GM18870 (cell line): ENCODE results near the gene SHB.

Experiments used
- ATAC-seq: cut with Tn5 transposase; IDR thresholded peaks from one replicate; pipeline ENCODE4 v1.9.1; 2021; ENCODE audit warnings: moderate library complexity; ENCODE audit not compliant: unreplicated experiment

The SHB gene

GRCh38 chr9:38044706-38045105, 24.3 kb downstream of the SHB start:
- ATAC-seq, result no peak

- no peak for ATAC-seq
Observed at GRCh38 chr9:38043931-38044623, 24.9 kb downstream of the SHB start.

DNA sequence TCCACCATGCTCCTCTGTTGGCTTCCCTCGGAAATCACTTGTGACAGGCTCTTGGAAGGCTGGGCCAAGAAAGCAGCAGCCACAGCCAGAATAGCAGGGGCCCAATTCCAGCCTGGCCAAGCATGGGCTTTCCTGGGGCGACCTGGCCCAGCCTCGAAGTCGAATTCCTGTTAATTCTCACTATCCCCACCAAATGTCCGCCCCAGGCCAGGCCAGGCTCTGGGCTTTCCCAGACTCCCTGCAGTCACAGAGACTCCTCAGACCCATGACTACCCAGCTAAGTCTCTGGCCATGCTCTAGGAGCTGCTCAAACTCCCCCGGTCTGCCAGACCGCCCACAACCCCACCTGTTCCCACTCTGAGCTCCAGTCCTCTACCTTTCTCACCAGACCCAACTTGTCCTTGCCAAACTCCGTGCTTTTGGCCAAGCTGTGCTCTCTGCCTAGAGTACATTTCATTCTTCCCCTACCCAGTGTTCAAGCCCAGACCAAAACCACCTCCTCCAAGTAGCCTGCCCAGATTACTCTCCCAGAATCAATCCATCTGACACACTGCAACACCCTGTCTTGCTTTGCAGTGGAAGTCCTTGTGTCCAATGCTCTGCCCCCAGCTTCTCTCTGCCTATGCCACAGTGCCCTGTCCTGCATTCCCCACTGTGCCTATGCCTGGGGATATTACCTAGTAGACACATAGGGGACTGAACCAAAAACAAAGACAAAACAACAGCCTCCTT, 26.2 kb downstream of the SHB start:
- no peak for ATAC-seq

DNA sequence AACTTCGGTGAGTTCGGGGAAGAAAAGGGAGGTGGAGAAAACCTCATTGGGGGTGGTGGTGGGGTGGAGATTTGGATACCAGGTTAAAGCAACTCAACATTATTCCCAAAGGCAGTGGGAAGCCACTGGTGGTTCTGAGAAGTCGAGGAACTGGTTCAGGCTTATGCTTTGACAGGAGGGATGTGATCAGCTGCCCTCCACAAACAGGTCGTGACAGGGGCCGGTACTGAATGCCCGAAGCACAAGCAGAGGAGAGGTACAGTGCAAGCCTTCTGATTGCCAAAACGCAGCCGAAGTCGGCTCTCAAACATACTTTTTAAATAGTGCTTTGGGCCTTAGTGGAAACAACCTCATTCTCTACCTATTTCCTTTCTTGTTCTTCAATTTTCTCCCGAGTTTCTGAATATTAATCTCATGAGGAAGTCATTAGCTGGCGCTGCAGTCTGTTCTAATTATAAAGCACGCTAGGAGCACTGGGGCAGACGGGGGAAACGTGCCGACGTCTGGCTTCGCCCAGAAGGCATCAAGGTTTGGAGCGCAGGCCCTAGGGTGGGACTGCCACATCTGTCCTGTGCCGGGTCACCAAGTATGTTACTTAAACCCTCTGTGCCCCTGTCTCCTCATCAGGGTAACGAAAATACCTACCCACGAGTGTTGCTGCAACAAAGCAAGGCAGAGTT, 27.3 kb downstream of the SHB start:
- ATAC-seq, result no peak

GRCh38 chr9:38039907-38040682, 28.9 kb downstream of the SHB start:
- no peak for ATAC-seq

DNA sequence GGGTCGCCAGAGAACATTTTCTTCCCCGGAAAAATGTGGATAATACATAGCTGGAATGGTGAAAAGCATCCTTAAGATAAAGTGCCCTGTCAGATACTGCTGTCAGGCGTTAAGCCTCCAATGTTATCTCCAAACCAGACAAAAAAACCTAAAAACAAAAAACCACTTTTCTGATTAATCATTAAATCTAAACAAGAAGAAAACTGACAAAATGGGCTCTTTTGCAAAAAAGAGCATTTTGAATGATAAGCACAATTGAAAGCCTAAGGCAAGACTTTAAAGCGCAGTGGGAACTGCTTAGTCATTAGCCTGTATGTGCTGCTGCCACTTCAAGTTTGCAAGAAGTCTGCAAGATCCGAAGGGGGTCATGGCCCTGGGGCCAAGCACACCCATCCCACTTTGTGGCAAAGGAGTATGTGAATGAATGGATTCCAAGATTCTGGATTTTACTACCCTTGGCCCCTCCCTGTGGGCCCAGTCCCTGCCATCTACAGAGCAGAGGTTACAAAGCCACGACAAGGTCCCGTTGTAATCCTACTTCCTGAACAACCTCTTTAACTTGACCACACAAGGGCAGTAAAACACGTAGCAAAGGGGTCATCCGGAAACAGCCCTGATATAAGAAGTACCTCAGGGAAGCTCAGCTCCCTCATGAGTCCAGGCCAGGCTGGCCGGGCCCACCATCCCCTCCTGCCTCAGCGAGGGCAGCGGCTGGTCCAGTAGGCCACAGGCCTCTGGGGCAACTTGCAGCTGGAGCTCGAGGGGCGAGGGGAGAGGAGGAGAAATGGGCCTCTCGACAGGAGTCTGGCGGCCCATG, 29.7 kb downstream of the SHB start:
- ATAC-seq, result no peak

GRCh38 chr9:38038307-38039089, 30.5 kb downstream of the SHB start:
- no peak for ATAC-seq

DNA sequence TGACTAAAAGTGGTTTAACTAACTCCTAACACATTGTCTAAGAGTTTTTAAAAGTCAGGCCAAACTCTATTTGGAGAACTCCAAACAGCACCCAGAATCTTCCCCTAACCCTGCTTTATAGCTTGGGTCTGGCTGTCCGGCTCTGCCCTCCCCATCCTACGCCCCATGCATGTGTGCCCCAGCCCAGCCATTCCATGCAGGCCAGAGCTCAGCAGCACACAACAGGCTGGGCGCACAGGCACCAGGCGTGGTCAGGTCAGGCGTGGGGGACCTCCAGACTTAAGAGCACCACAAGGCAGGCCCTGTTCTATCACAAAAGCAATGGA, 31.1 kb downstream of the SHB start:
- ATAC-seq, result no peak

DNA sequence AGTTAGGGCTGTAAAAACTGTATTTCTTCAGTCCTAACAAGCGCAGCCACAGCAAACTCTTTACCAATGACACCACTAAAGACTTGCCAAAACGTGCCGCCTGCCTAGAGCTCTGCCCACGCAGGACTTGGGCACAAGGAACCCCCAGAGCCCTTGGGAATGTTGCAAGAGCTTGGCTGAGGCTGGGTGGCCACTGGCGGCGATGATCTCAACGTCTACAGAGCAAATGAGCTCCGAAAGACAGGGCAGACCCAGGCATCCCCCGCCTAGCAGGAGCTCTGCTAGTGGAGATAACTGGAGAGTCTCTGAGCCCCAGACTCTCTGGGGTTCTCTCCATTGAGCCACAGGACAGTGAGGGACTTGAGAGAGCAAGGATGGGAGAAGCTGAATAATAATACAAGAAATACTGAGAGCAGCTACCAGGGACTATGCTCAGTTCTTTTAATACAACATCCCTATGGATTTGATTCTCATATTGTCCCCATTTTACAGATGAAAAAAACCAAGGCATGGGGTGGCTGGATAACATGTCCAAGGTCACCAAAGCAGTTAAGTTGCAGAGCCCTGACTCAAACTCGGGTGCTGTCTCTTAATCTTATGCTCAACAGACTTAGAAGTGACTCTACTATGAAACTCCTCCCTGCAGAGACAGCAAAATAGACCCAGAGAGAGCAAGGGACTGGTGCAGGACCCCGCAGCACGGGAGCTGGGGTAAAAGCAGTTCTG, 32.5 kb downstream of the SHB start:
- no peak for ATAC-seq

DNA sequence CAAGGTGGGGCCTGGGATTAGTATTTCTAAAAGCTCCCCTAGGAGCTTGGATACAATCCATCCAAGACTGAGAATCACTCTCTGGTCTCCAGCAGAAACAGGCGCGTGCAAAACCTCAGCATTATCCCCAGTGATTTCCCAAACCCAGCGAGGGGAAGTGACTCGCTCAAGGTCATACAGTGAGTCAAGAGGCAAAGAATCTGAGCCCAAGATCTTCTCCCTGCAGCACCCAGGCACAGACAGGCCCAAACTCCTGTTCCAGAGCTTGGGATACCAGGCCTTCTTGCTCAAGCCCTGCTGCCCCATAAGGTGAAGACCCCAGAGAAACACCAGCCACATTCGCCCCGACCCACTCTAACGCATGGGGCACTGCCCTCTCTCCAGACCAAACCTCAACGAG, 33.2 kb downstream of the SHB start:
- no peak for ATAC-seq

DNA sequence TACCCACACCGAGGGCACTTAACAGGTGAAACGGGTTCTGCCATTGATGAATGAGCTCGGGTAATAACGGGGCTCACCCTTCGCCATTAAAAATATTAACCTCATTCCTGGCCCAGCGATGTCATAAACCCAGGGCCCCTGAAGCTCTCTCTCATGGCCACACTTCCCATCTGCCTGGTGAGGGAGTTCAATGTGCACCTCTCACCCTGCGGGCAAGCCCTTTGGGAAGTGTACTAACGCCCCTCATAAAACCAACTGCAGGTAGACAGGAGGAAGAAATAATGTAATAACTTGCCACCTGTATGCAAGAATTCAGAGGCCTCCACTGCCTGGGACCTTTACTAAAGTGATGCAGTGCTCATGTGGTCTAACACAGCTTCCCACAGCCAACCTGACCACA, 35.1 kb downstream of the SHB start:
- ATAC-seq, result no peak

GRCh38 chr9:38032266-38033110, 36.5 kb downstream of the SHB start:
- no peak for ATAC-seq

DNA sequence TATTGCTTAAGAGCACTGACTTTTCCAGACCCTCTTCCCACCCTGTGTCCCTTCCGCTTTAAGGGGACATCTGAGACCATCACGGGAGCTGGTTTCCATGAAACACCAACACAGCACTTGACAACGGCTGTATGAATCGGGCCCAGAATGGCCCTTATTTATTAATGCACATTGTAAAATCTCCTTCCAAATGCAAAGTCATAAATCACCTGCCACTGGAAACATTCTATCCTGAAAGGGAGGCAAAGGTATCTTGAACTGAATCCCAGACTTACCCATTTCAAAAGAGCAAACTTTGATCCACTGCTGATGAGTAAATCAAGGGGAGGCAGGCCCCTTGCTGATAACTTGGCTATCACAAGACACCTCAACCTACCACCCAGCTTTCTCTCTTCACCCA, 37.4 kb downstream of the SHB start:
- no peak for ATAC-seq

DNA sequence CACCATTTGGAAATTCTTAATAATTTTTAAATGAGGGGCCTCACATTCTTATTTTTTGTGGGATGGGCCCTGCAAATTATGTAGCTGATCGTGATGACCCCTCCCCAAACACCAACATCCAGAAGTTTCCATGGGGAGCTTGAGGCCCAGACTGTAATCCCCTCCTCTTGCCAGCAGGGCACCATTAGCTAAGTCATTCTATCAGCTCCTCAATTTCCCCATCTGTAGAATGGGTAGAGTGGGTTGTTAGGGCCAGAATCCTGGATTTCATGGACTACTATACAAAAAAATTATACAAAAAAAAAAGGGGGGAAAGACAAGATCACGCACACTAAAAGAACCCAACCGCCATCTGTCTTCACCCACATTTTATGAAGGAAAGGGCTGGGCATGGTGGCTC, 38.4 kb downstream of the SHB start:
- ATAC-seq, result no peak

DNA sequence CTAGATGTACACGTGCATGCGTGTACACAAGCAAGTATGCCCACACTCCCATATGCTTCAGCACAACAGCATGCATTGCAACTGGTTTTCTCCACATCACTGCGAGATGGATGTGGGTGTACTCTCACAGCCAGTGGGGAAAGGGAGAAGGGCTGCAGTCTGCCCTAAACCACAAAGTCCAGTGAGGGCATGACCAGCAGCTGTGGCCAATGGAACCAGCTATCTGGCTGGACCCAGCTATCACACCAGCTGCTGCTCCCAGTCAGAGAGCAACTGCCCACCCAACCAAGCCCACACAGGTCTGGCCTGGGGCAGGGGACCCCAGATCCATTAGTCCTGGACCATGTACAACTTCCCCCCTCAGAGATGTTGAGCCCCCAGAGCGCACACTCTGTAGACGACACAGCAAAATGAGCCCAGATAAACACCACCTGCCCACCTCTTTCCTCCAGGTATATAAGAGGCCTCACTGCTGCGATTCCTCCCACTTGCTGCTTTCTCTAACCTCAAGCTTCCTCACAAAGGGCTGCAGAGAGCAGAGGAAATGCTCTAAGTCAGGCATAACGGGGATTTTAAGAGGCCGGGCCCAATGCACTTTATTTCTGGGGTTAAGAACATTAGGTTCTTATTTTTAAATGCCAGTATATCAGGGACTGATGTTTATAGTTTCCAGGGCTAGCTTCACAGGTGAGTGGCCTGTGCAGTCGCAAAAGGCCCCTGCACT, 39.0 kb downstream of the SHB start:
- ATAC-seq, result no peak

- ATAC-seq, result no peak
Observed at GRCh38 chr9:38027714-38028113, 41.3 kb downstream of the SHB start.

GRCh38 chr9:38026840-38027527, 42.0 kb downstream of the SHB start:
- ATAC-seq, result no peak
